GM18511 (cell line): ENCODE data around the gene FAT2.
"Not testable (repeated sequence)": the region's sequence is repeated elsewhere in the genome, so short reads cannot be mapped to it uniquely, and the experiment has no call there.

Experiments
- ATAC-seq: cut with Tn5 transposase; IDR thresholded peaks from one replicate; pipeline ENCODE4 v1.9.1; 2021; ENCODE audit warnings: mild to moderate bottlenecking, moderate library complexity; ENCODE audit not compliant: unreplicated experiment

The FAT2 gene

GRCh38 chr5:151615431-151615830, 24.3 kb upstream of the FAT2 start:
- peak; percentile 54 for ATAC-seq

GRCh38 chr5:151614565-151614964, 23.4 kb upstream of the FAT2 start:
- no peak for ATAC-seq

- ATAC-seq: peak; percentile 78
Observed at GRCh38 chr5:151612689-151613427, 21.7 kb upstream of the FAT2 start.

- ATAC-seq: no peak
Observed at GRCh38 chr5:151611127-151611775, 20.1 kb upstream of the FAT2 start.

GRCh38 chr5:151608522-151608921, 17.4 kb upstream of the FAT2 start:
- ATAC-seq: no peak

GRCh38 chr5:151607304-151607703, 16.2 kb upstream of the FAT2 start:
- no peak for ATAC-seq

GRCh38 chr5:151605559-151605958, 14.4 kb upstream of the FAT2 start:
- ATAC-seq: no peak

- no peak for ATAC-seq
Observed at GRCh38 chr5:151602806-151603205, 11.7 kb upstream of the FAT2 start.

GRCh38 chr5:151601391-151601790, 10.3 kb upstream of the FAT2 start:
- ATAC-seq: no peak

- ATAC-seq: no peak
Observed at GRCh38 chr5:151600069-151600665, 9.0 kb upstream of the FAT2 start.

- no peak for ATAC-seq
Observed at GRCh38 chr5:151598984-151599383, 7.9 kb upstream of the FAT2 start.

- no peak for ATAC-seq
Observed at GRCh38 chr5:151598549-151598948, 7.4 kb upstream of the FAT2 start.

GRCh38 chr5:151597749-151598148, 6.6 kb upstream of the FAT2 start:
- ATAC-seq: no peak

GRCh38 chr5:151596828-151597539, 5.9 kb upstream of the FAT2 start:
- ATAC-seq: no peak

GRCh38 chr5:151595411-151595826, 4.3 kb upstream of the FAT2 start:
- no peak for ATAC-seq

- ATAC-seq: peak; percentile 75
Observed at GRCh38 chr5:151592855-151593408, 1.8 kb upstream of the FAT2 start.

- no peak for ATAC-seq
Observed at GRCh38 chr5:151589878-151590570, 1.1 kb downstream of the FAT2 start.

GRCh38 chr5:151587796-151588555, 3.2 kb downstream of the FAT2 start:
- no peak for ATAC-seq

GRCh38 chr5:151585970-151586369, 5.2 kb downstream of the FAT2 start:
- no peak for ATAC-seq

- ATAC-seq: not testable (repeated sequence)
Observed at GRCh38 chr5:151585344-151585743, 5.8 kb downstream of the FAT2 start.
